Mammary epithelial cell (primary cell): Measurements from ENCODE around the gene CDK11A.

Experiments used
- CTCF ChIP-seq, 2 donors: IDR thresholded peaks in 1 of 2; conservative IDR thresholded peaks in 1 of 2; 2 replicates each; pipeline ENCODE4 v1.5.1; 2011 to 2012; ENCODE audit warnings: inconsistent platforms in 2 of 2, low read length in 2 of 2, mild to moderate bottlenecking in 2 of 2, control low read depth in 1 of 2, low read depth in 1 of 2; ENCODE audit not compliant: insufficient read depth in 1 of 2; ENCODE audit errors: extremely low read depth in 1 of 2
- EZH2 ChIP-seq: IDR thresholded peaks from 2 replicates; pipeline ENCODE4 v1.6.1; 2012; ENCODE audit warnings: low read length, inconsistent platforms, borderline replicate concordance

GRCh38 chr1:1703796-1704195, 20.4 kb downstream of the CDK11A start:
- TF ChIP-seq CTCF (conservative IDR thresholded peaks at IDR 0.05 in 1 of 2, IDR thresholded peaks at IDR 0.05 in 1 of 2; ENCODE audit: extremely low read depth in 1 of 2, insufficient read depth in 1 of 2, low read depth in 1 of 2, low read length in 2 of 2) (no peak), EZH2 (no peak)
